ENCODE data around the gene TMEM79.
A peak's percentile ranks its signal among the peaks of the same experiment; 100 is the strongest.
"Not testable (repeated sequence)": the region's sequence is repeated elsewhere in the genome, so short reads cannot be mapped to it uniquely, and the experiment has no call there.

The TMEM79 gene

DNA sequence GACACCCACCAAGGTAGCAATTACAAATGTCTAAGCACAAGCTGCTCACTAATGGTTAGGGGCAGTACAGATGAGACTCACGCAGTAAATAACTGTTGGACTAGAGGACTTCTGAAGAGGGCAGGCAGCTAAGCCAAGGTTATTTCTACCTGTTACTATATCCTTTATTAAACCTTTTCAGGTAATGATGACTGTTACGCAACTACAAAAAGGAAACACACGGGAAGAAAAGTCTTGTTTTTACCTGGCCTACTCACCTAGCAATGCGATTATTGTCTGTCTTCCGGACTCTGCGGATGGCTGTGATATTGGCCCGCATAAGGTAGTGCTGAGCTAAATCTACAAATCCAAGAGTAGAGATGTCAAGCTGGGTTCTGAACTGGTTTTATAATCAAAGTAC lies 32.8 kb downstream of the TMEM79 start:
- no peak for DNase-seq

DNA sequence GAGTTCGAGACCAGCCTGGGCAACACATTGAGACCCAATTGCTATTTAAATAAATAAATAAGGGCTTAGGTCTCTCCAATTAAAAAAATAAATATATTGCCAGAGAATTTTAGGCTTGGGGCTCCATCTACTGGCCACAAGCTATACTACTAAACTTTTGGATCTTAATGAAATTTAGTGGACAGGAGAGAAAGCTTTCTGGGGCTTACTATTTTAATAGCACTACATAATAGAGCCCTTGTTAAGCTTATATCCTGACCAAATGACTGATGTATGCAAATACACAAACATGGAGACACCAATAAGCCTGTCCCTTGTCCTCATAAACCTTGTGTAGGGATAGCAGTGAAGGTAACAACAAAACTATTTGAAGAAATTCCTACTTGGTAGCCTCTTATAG lies 35.5 kb downstream of the TMEM79 start:
- DNase-seq, result no peak

DNA sequence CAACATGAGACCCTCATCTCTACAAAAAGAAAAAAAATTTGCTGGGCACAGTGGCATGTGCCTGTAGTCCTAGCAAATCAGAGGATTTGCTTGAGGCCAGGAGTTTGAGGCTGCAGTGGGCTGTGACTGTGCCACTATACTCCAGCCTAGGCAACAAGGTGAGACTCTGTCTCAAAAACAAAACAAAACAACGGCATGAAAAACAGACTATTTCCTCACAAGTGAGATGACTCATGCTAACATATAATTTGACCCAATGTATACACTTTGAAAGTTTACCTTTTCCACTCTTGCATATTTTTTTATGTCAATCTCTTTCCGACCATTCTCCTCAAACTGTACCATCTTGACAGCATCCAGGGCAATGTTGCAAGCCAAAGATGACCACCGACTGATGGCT lies 36.4 kb downstream of the TMEM79 start:
- no peak for DNase-seq

DNA sequence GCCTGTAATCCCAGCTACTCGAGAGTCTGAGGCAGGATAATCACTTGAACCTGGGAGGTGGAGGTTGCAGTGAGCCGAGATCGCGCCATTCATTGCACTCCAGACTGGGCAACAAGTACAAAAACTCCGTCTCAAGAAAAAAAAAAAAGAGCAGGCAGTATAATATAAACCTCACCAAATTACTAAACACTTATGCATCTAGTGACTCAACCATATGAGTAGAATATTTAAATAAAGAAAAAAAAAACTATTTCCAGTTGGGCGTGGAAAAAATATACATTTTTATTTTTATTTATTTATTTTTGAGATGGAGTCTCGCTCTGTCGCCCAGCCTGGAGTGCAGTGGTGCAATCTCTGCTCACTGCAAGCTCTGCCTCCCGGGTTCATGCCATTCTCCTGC lies 39.1 kb downstream of the TMEM79 start:
- DNase-seq, result not testable (repeated sequence)

DNA sequence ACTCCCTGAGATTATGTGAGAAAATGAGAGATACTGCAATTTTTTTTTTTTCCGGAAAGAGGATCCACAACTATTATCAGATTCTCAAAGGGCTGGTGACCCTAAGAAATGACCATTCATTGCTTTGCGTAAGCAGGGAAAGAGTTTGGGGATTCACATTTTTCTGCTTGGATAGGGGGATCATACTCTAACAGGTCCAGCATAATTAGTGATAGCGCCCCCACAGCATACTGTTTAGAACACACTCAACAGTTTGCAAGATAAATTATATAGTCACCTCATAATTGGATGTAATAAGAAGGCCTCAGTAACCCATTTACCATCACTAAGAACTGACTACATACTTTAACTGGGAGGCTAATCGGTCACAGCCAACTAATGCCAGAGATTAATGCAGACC lies 52.1 kb downstream of the TMEM79 start:
- no peak for DNase-seq

DNA sequence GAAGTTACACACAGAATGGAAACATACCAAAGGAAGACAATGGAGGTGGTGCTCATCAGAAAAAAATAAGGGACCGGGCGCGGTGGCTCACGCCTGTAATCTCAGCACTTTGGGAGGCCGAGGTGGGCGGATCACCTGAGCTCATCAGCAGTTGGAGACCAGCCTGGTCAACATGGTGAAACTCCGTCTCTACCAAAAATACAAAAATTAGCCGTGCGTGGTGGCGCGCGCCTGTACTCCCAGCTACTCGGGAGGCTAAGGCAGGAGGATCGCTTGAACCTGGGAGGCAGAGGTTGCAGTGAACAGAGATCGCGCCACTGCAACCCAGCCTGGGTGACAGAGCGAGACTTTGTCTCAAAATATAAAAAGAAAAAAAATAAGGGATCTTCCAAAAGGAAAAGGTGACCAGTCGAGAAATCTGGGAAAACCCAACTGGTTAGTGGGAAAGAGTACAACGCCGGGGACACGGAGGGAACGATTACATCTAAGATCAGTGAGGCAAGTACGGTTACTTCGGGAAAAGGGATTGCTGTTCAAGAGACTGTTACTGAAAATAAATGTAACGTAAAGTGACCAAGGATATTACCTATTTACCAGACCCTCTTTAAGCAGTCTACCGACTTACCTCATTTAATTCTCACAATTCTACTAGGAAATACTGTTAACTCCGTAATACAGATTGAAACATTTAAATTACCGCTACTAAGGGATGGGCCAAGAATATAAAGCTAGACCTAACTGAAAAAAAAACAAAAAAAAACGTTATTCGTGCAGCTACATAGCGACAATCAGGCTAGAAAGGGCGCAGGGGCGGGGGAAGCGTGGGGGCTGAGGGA lies 53.1 kb downstream of the TMEM79 start:
- no peak for DNase-seq

DNA sequence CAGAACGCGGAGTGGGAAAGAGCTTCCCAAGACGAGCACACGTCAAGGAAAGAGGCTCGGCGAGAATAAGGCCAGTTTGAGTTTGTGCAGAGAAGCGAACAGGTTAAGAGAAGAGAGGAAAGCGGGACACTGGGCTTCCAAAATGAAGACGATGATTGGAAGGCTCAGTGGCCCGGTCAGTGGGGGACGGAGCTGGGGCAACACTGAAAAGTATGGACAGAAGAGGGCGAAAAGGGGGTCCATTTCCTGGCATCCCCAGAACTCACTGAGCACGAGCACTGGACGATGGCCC lies 53.7 kb downstream of the TMEM79 start:
- DNase-seq, result no peak

DNA sequence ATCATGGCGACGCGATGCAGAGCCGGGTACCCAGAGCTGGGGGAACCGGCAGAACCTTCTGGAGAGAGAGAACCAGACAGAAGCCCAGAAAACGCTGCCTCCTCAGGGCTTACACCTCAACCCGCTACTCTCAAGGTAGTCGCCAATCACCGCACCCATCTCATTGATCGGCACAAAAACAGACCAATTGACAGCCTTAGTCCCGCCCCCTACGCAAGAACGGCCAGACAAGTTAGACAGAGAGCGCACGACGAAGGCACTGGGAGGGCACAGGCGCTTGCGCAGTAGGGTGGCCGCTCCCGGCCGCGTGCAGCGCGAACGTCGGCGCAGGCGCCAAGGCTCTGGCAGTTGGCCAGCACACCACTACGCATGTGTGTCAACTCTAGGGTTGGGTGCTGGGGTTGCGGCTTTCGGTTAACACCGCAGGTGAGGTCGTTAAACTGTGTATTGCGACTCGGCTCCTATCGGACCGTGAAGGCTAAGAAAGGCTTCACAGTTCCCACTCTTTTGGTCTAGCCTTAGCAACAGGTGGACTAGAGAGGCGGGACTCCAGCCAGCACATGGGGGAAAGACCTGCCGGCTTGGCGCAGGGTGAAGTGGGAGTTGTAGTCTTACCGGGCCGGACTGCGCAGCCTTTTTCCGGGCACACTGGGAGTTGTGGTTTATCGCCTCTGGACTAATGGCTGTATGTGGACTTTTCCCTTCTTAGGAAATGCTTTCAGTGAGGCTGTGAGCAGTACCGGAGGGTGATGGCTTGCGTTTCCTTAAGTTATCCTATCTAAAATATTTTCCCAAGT lies 54.3 kb downstream of the TMEM79 start, which contains the start of the genes CCT3 and TSACC:
Gene CCT3, minus strand, starts transcription at position 113 of the 797 bp plus-strand sequence. Its CDS starts 108 bp downstream, at position 5.
Gene TSACC, plus strand, starts transcription at position 347 of the 797 bp plus-strand sequence. CDS start 1,232 bp downstream, outside the sequence.
- DNase-seq, result peak; percentile 99
